ENCODE results near the gene PKD2L2.

- TF ChIP-seq POLR2A (IDR thresholded peaks at IDR 0.05) = no peak
- TF ChIP-seq CTCF (IDR thresholded peaks at IDR 0.05) = no peak
Observed at GRCh38 chr5:137938751-137939143, 49.5 kb downstream of the PKD2L2 start.

Measured in thyroid gland (tissue), 4 donors.